ENCODE data around the gene RUFY3. TPM values are rescaled to one million over a fixed set of nuclear protein-coding genes. Genes with fewer than 3 reads are reported as not detected.
A peak's percentile ranks its signal among the peaks of the same experiment; 100 is the strongest.

Gene RUFY3
- total and polyA plus RNA-seq, 5 donors from 2014 or later: 0.79 to 14.9 (median 1.8) TPM

- no peaks in the 10 kb centered on the region for H3K9me3 ChIP-seq (ENCODE audit: control insufficient read depth in 2 of 2, low read length in 2 of 2)
- Mint-ChIP-seq H3K27ac (peak overlapping the region; percentile 7 to 95 (median 62)), H3K36me3 (peaks cover 3% of the 10 kb centered on the region), H3K4me1 (peaks cover 8 to 28% (median 17%) of the 10 kb centered on the region in 4 donors), H3K27me3 (no peaks in the 10 kb centered on the region), H3K4me3 (peak overlapping the region in 1 of 4 donors; percentile 59), H3K9me3 (peaks cover 0 to 2% (median 0%) of the 10 kb centered on the region in 7 donors)
- peak in 1 of 3 donors; percentile 63 for DNase-seq
- no peaks in the 10 kb centered on the region for H3K27me3 ChIP-seq (ENCODE audit: control insufficient read depth, insufficient read depth, low read length)
- no peak overlapping the region for H3K27ac ChIP-seq (ENCODE audit: insufficient read depth, low read length, poor library complexity, severe bottlenecking)
- no peaks in the 10 kb centered on the region for H3K36me3 ChIP-seq (ENCODE audit: control insufficient read depth, insufficient read depth, low read length)
- no peak for ATAC-seq (ENCODE audit: low read depth in 2 of 2)
- no peak overlapping the region for H3K4me3 ChIP-seq (ENCODE audit: low read depth, low read length)
- H3K4me1 ChIP-seq (ENCODE audit: control insufficient read depth, insufficient read depth, low read length, poor library complexity, severe bottlenecking): no peaks in the 10 kb centered on the region
Measured at GRCh38 chr4:70844180-70844579, 122.4 kb downstream of the RUFY3 start.

GRCh38 chr4:70849291-70849690 is 127.5 kb downstream of the RUFY3 start:
- DNase-seq (no peak), ATAC-seq (ENCODE audit: low read depth in 2 of 2) (no peak)
- Histone ChIP-seq H3K36me3 (ENCODE audit: control insufficient read depth, insufficient read depth, low read length) (no peaks in the 10 kb centered on the region), H3K27me3 (ENCODE audit: control insufficient read depth, insufficient read depth, low read length) (no peaks in the 10 kb centered on the region), H3K9me3 (ENCODE audit: control insufficient read depth in 2 of 2, low read length in 2 of 2) (no peaks in the 10 kb centered on the region), H3K4me1 (ENCODE audit: control insufficient read depth, insufficient read depth, low read length, poor library complexity, severe bottlenecking) (no peaks in the 10 kb centered on the region), H3K27ac (ENCODE audit: insufficient read depth, low read length, poor library complexity, severe bottlenecking) (no peak overlapping the region), H3K4me3 (ENCODE audit: low read depth, low read length) (no peak overlapping the region)
- H3K27me3 Mint-ChIP-seq: no peaks in the 10 kb centered on the region
- no peak overlapping the region for H3K4me3 Mint-ChIP-seq
- H3K27ac Mint-ChIP-seq: no peak overlapping the region
- H3K4me1 Mint-ChIP-seq: peaks cover 0 to 8% (median 1%) of the 10 kb centered on the region in 4 donors
- H3K9me3 Mint-ChIP-seq: peaks cover 0 to 2% (median 0%) of the 10 kb centered on the region in 7 donors
- H3K36me3 Mint-ChIP-seq: peaks cover 7% of the 10 kb centered on the region

GRCh38 chr4:70855464-70855863 is 133.7 kb downstream of the RUFY3 start:
- ATAC-seq (ENCODE audit: low read depth in 2 of 2): no peak
- Mint-ChIP-seq H3K9me3 (no peaks in the 10 kb centered on the region), H3K27me3 (no peaks in the 10 kb centered on the region), H3K4me3 (no peak overlapping the region), H3K36me3 (no peaks in the 10 kb centered on the region), H3K4me1 (peaks cover 0 to 4% (median 0%) of the 10 kb centered on the region in 4 donors), H3K27ac (no peak overlapping the region)
- Histone ChIP-seq H3K27me3 (ENCODE audit: control insufficient read depth, insufficient read depth, low read length) (no peaks in the 10 kb centered on the region), H3K4me3 (ENCODE audit: low read depth, low read length) (no peak overlapping the region), H3K9me3 (ENCODE audit: control insufficient read depth in 2 of 2, low read length in 2 of 2) (no peaks in the 10 kb centered on the region), H3K27ac (ENCODE audit: insufficient read depth, low read length, poor library complexity, severe bottlenecking) (no peak overlapping the region), H3K36me3 (ENCODE audit: control insufficient read depth, insufficient read depth, low read length) (no peaks in the 10 kb centered on the region), H3K4me1 (ENCODE audit: control insufficient read depth, insufficient read depth, low read length, poor library complexity, severe bottlenecking) (no peaks in the 10 kb centered on the region)
- DNase-seq: no peak

Other genes starting within 250 kb of the RUFY3 start
- not detected for gene MUC7, start 249.8 kb upstream of the RUFY3 start, total RNA-seq
- not detected for gene MUC7, start 249.8 kb upstream of the RUFY3 start, polyA plus RNA-seq
- not detected for gene AMTN, start 203.4 kb upstream of the RUFY3 start, total RNA-seq
- not detected for gene AMTN, start 203.4 kb upstream of the RUFY3 start, polyA plus RNA-seq
- gene AMBN, start 129.7 kb upstream of the RUFY3 start, total RNA-seq: not detected
- gene AMBN, start 129.7 kb upstream of the RUFY3 start, polyA plus RNA-seq: not detected
- not detected for gene ENAM, start 93.2 kb upstream of the RUFY3 start, total RNA-seq
- gene ENAM, start 93.2 kb upstream of the RUFY3 start, polyA plus RNA-seq: not detected
- 0.84 TPM for gene JCHAIN, start 55.5 kb upstream of the RUFY3 start, total RNA-seq
- 1 to 10 TPM in 3 of 4 donors, not detected in 1; 1.2 to 5.2 (median 2.1) TPM for gene JCHAIN, start 55.5 kb upstream of the RUFY3 start, polyA plus RNA-seq
- 17.5 TPM for gene UTP3, start 33.4 kb upstream of the RUFY3 start, total RNA-seq
- gene UTP3, start 33.4 kb upstream of the RUFY3 start, polyA plus RNA-seq: 10 to 100 TPM in 3 of 4 donors, 1 to 10 TPM in 1; 8.8 to 13.7 (median 12.1) TPM
- gene GRSF1, start 117.9 kb downstream of the RUFY3 start, total RNA-seq: 46.0 TPM
- gene GRSF1, start 117.9 kb downstream of the RUFY3 start, polyA plus RNA-seq: 100 to 1,000 TPM; 101 to 115 (median 110) TPM
- 17.7 TPM for gene MOB1B, start 180.4 kb downstream of the RUFY3 start, total RNA-seq
- 1 to 10 TPM in 3 of 4 donors, under 1 TPM in 1; 0.96 to 2.0 (median 1.2) TPM for gene MOB1B, start 180.4 kb downstream of the RUFY3 start, polyA plus RNA-seq

Measured in CD4-positive, CD25-positive, alpha-beta regulatory T cell (primary cell).